Astrocyte of the spinal cord (primary cell): ENCODE data around the gene NPC1.
"Not testable (repeated sequence)": the region's sequence is repeated elsewhere in the genome, so short reads cannot be mapped to it uniquely, and the experiment has no call there.

Experiments
- DNase-seq: peaks from one replicate; pipeline ENCODE4 v3.0.0; 2011; ENCODE audit warnings: low read depth, low spot score
- H3K4me3 ChIP-seq: 2 replicates; pipeline ENCODE4 v1.5.1; 2011; ENCODE audit warnings: low read depth, mild to moderate bottlenecking, low read length, moderate library complexity
- in situ Hi-C: cut with HindIII; loops from 2 replicates; pipeline ENCODE4 v1.10.0; 2017; ENCODE audit warnings: low sequenced_read_pairs
- TF ChIP-seq, protein P1 (sequence below): IDR thresholded peaks from 2 replicates; pipeline ENCODE4 v1.5.1; 2012; ENCODE audit warnings: low read depth, mild to moderate bottlenecking, low read length, inconsistent platforms

The NPC1 gene

GRCh38 chr18:23495723-23496440, 90.4 kb downstream of the NPC1 start:
- no peak overlapping the region for H3K4me3 ChIP-seq
- DNase-seq = no peak
- TF ChIP-seq, protein P1, sequence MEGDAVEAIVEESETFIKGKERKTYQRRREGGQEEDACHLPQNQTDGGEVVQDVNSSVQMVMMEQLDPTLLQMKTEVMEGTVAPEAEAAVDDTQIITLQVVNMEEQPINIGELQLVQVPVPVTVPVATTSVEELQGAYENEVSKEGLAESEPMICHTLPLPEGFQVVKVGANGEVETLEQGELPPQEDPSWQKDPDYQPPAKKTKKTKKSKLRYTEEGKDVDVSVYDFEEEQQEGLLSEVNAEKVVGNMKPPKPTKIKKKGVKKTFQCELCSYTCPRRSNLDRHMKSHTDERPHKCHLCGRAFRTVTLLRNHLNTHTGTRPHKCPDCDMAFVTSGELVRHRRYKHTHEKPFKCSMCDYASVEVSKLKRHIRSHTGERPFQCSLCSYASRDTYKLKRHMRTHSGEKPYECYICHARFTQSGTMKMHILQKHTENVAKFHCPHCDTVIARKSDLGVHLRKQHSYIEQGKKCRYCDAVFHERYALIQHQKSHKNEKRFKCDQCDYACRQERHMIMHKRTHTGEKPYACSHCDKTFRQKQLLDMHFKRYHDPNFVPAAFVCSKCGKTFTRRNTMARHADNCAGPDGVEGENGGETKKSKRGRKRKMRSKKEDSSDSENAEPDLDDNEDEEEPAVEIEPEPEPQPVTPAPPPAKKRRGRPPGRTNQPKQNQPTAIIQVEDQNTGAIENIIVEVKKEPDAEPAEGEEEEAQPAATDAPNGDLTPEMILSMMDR = no peak
- in situ Hi-C loops = no loop called here

DNA sequence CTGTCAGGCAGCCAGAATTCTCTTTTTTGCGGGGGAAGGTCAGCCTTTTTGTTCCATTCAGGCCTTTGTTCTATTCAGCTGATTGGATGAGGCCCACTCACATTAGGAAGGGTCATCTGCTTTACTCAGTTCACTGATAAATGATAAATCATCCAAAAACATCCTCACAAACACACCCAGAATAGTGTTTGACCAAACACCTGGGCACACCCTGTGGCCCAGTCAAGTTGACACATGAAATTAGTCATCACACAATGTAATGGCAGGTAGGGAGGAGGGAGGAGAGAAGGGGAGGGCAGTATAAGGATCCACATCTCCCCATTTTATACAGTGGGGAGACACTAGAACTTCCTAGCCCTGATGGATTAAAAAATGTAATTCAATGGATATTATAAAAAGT, 91.3 kb downstream of the NPC1 start:
- in situ Hi-C loops = no loop called here
- TF ChIP-seq, protein P1 = no peak

GRCh38 chr18:23493654-23494053, 92.7 kb downstream of the NPC1 start:
- DNase-seq = no peak
- TF ChIP-seq, protein P1 = no peak
- H3K4me3 ChIP-seq = no peak overlapping the region
- in situ Hi-C loops = no loop called here

More for the DNA sequence above, 91.3 kb downstream of the NPC1 start:
- no peak overlapping the region for H3K4me3 ChIP-seq
- no peak for DNase-seq

DNA sequence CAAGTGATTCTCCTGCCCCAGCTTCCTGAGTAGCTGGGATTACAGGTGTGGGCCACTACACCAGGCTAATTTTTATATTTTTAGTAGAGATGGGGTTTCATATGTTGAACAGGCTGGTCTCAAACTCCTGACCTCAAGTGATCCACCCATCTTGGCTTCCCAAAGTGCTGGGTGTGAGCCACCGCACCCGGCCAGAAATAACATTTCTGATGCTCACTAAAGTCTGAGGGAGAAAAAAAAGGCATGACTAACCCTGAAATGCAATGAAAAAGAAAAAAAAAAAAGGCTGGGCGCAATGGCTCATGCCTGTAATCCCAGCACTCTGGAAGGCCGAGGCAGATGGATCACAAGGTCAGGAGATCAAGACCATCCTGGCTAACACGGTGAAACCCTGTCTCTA, 96.7 kb downstream of the NPC1 start:
- H3K4me3 ChIP-seq, in situ Hi-C loops, DNase-seq: not testable (repeated sequence)

DNA sequence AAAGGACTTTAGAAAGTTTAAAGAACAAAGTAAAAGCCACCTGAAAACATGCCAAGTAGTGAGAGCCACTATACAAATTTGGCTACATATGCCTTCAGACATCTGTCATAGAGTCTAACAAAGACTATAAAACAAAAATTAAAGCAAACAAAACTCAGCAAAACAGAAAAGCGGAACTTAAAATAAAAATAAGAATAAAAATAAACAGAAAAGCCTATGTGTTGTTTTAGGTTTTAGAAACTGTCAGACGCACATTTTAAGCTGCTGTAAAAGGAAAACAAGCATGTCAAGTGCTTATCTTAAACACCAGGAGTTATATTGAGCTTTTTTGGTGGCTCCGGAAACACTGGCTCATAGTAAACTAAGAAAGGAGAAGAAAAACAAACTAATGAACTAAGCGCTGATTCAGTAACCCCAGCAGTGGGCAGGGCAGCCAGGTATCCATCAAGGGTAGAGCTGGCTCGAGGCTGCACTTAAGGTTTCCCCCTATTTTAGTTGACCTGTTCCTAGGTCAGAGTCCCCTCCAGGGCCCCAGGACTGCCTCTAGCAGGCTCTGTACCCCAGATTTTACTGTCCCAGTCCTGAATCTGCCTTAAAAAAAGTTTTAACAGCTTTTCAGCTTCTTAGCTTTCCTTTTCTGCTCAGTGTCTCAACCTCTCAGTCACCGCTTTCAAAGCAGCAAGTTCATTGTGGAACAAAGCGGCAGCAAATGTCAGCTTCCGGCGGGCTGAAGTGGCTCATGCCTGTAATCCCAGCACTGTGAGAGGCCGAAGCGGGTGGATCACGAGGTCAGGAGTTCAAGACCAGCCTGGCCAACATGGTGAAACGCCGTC, 98.4 kb downstream of the NPC1 start:
- TF ChIP-seq, protein P1 = no peak
- peak; percentile 7 for DNase-seq
- in situ Hi-C loops = no loop called here
- no peak overlapping the region for H3K4me3 ChIP-seq

GRCh38 chr18:23485386-23485785, 100.9 kb downstream of the NPC1 start:
- TF ChIP-seq, protein P1 = no peak
- in situ Hi-C loops = no loop called here
- no peak for DNase-seq
- no peak overlapping the region for H3K4me3 ChIP-seq
